ENCODE data around the gene ZFAND6.

Gene ZFAND6

DNA sequence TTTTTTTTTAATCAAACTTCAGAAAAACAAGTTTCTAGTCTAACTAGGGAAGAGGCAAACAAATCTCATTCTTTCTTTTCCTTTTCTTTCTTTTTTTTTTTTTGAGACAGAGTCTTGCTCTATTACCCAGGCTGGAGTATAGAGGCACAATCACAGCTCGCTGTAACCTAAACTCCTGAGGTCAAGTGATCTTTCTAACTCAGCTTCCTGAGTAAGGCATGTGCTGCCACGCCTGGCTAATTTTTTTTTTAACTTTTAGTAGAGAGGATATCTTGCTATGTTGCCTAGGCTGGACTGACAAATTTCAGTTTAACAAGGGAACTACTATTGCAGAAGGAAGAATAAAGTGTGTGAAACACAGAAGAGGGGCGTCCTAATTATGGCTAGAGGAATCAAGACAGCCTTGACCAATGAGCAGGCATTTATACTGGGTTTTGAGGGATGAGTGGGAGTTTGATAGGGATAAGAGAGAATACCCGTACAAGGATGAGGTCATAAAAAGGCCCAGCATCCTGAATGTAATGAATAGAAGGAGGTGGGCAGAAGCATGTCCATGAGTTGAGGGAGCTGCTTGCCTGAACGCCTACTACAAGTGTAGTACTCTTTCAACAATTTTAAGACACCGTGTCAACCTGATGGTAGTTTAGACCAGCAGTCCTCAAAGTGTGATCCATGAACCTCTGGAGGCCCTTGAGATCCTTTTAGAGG lies 6.7 kb upstream of the ZFAND6 start:
- no peak for DNase-seq

DNA sequence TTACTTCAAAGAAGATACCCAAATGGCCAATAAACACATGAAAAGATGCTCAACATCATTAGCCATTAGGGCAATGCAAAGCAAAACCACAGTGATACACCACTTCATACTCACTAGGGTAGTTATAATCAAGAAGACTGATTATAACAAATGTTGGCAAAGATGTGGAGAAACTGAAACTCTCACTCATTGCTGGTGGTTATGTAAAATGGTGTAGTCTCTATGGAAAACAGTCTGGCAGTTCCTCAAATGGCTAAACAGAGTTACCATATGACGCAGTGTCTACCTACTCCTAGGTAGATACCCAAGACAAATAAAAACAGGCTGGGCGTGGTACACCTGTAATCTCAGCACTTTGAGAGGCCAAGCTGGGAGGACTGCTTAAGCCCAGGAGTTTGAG lies 3.5 kb upstream of the ZFAND6 start:
- DNase-seq = peak; percentile 80

DNA sequence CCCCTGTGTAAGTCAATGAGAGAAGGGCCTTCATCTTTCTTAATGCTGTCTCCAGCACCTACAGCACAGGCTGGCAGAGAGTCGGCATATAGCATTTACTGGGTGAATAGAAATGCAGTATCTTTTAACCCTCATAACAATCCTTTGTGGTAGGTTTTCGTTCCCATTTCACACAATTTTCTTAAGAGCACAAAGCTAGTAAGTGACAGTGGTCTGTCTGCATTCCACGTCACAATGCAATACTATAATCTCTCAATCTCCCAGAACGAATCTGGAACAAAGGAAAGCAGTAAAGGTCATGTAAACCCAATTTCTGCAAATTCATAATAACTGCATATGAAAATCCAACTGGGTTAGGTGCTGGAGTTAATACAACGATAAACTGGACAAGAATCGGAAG lies 1.4 kb upstream of the ZFAND6 start:
- DNase-seq = no peak

DNA sequence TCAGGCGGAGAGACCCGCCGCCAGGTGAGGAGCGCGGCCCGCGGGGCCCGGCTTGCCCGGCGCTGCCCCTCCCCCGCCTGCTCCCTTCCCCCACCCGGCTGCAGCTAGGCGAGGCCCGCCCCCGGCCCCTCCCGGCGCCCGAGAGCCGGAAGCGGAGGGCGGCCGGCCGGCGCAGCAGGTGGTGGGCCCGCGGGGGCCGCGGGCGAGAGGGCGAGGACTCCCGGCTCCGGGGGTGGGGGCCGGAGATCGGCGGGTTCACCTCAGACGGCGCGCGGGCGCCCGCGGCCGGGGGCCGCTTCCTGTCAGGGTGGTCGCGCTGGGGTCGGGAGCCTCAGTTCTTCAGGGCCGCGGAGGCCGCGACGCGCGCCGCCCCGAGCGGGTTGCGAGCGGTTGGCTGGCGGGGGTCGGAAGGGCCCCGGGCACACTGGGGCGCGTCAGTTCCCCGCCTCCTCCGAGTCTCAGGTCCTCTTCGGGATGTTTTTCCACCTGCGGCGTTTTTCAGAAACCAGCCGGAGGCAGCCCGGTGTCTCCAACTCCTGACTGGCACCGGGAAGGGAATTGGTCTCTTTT lies 395 bp downstream of the ZFAND6 start:
- DNase-seq = peak; percentile 88

DNA sequence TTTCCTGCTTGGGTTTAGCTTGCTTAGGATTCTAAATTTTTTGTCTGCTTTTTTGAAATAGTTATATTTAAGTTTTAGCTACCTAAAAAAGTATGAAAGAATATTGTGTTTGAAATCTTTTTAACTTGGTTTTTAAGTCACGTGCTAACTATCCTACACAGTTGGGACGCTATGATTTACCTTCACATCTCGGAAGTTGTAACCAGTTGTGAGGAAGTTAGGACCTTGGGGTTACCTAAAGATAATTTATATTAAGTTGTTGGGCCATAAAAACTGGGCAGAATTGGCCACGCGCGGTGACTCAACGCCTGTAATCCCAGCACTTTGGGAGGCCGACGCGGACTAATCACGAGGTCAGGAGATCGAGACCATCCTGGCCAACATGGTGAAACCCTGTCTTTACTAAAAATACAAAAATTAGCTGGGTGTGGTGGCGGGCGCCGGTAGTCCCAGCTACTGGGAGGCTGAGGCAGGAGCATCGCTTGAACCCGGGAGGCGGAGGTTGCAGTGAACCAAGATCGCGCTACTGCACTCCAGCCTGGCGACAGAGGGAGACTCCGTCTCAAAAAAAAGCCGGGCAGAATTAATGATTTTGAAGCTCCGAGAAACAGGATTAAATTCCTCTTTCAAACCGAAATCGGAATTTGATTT lies 1.0 kb downstream of the ZFAND6 start:
- DNase-seq = peak; percentile 47

DNA sequence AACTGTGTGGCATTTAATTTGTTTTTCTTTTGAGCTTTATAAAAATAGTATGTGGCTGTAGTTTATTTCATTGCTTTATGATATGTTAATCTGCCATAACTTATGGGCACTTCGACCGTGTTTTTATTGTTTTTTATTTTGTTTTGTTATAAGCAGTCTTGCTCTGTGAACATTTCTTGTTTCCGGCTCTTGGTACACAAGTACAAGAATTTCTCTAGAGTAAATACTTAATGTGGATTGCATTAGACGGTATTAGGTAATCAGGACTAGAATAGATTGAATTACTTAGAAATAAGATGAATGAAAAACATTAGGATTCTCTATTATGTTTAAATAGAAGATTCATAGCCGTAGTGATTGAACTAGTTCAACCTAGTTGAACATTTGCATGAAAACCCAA lies 2.1 kb downstream of the ZFAND6 start:
- no peak for DNase-seq

DNA sequence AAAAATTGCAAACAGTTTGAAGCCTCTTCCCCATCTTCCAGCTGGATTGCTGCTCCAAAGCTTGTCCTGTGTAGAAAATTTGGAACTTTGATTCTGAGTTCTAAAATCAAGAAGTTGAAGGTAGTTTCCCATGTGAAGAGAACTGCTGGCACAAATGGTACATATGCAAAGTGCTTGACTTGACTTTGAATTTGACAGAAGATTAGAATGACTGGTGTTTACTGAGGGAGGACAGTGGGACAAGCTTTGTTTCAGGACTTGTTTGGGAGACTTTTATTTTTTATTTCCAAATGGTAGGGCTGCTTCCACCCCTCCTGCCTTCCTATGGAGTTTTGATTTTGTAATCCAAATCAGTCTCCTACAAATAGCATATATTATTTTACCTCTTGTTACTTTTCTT lies 7.4 kb downstream of the ZFAND6 start:
- DNase-seq = no peak

DNA sequence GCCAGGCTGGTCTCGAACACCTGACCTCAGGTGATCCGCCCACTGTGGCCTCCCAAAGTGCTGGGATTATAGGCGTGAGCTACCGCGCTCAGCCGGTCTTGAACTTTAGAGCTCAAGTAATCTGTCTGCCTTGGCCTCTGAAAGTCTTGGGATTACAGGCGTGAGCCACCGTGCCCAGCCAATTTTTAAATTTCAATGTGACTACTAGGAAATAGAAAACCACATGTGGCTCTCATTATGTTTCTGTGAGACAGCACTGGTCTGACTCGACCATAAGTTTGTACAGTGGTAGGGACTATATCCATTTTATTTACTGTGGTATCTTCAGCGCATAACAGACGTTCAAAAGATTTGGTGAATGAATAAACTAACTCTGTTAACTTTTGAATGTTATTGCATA lies 9.1 kb downstream of the ZFAND6 start:
- no peak for DNase-seq

DNA sequence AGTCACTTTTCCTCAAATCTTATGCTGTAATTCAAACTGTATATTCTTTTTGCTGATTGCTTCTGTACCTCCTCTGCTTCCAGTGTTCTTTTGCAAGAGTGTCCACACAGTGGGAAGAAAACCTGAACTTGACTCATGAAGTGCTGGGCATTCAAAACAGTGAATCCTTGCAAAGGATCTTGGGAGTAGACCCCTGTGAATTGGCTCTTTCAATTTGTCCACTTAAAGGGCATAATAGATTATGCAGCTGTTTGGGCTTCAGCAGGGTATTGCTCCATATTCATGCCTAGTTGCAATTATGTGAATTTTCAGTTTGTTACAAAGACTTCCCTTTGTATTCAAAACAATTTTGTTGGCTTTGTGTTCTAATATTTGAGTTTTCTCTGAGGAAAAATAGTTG lies 11.4 kb downstream of the ZFAND6 start:
- no peak for DNase-seq

DNA sequence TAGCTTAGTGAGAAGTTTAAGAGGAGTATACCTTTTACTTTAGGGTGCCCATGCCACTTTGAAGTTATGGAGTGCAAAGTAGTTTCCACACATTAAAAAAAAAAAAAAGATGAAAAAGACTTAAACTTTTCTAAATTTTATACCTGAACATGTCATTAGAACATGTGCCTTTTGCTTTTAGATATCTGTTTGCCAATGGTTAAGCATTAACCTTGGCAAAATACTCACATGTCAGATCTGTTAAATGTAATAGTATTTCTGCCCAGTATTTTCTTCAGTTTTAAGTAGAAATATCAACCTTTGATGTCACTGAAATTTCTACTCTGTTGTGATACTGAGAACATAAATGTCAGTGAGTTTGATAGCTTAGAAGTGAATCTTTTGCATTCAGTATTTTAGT lies 12.2 kb downstream of the ZFAND6 start:
- DNase-seq = no peak

DNA sequence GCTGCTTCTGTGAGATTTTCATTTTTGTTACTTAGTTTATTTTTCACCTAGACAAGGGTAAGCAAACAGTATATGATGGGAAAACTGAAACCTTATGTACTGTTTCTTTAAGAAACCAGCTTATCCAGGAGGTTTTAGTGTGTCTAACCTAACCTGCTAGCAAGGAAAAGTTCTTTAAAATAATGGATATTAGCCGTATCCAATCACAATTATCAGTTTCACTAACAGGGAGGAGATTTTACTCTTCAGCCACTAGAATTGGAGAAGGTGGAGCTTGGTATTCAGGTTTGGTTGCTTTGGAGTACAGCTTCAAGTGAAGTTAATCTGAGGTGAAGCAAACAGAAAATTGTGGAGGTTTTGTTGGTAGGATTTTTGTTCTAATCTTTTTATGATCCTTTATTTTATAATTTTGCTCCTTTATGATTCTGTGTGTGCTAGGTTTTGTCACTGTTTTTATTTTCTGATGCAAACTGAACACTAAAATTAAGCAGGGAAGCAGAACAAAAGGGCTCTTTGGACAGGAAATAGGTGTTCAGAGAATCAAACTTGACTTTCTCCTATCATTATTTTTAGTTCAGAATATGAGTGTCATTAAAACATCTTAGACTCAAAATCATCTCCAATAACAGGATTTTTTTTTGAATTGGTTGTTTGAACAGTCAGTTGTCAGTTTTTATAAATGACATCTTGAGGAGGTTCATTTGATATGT lies 13.0 kb downstream of the ZFAND6 start:
- peak; percentile 80 for DNase-seq

DNA sequence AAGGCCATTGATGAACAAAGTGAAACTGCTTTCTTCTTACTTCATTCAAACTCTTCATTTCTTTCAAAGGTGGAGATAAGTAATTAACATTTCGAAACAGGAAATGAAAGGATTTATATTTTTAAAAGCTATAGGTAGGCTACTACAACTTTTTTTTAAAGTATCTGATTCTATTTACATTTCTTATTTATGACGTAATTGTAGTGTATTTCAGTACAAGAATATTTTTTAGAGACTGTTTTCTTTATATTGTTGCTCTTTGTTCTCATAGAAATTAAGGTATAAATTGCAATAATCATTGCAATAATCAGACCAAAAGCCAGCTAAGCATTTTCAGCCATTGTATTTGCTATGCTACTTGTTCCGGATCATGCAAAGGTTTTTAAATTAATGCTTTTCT lies 13.7 kb downstream of the ZFAND6 start:
- no peak for DNase-seq

DNA sequence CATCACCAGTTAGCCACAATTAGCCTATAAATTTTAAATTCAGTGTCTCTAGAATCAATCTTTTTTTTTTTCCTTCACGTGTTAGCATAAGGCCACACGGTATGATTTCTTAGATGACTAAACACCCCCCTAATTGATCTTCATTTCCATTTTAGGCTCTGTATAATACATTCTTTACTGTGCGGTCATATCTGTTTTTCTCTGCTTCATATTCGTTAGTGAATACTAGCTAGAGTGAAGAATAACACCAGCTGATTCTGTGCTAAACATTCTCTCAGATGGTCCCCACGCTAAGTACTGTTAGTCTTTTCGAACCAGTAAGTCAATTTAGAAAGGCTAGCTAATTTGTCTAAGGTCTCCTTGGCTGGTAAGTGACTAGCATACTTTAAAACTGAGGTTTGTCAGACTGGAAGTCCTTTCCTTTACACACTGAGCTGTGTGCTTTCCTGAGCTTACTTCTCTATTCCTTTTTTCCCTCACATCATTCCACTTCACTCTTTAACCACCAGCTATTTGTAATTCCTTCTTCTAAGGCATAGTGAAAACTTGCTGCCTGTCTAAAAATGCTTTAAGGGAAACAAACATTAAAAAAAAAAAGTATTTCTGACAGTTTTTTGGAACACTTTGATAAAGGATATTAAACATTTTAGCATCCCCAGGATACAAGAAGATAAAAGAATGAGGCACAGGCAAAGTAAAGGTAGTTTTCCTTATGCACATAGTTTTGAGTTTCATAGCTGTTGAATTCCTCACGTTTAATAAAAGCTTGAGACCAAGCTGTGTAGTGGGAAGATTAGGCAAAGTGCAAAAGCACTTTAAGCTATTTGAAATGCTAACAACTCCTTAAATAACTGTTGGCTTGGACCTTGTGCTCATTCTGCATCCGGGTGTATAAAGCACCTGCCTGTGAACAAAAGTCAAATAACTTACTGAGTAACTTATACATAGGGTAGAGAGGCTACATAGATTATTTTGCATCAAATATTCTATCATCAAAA lies 17.1 kb downstream of the ZFAND6 start:
- no peak for DNase-seq

DNA sequence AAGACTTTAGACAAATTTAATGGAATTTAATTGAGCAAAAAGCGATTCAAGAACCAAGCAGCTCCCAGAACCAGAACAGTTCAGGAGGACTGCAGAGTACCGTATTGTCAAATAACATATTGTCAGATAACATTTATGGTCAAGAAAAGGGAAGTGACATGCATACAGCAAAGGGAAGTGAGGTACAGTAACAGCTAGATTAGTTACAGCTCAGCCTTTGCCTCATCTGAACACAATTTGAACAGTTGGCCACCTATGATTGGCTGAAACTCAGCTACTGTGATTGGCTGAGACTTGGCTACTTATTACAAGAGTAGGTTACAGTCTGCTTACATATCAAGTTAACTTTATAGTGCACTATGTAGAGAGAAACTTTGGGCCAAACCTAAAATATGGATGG lies 21.9 kb downstream of the ZFAND6 start:
- DNase-seq = no peak

DNA sequence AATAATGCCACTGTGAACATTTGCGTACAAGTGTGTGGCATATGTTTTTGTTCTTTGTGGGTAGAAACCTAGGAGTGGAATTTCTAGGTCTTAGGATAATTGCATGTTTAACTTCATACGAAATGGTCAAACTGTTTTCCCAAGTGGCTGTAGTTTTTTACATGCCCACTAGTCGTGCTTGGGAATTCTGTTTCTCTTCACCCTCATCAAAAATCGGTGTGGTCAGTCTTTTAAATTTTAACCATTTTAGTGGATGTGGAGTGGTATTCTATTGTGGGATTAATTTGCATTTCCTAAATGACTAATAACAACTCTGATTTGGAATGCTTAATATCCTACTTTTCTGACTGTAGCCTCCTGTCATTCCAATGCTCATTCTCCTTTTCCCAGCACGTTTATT lies 27.6 kb downstream of the ZFAND6 start:
- no peak for DNase-seq

DNA sequence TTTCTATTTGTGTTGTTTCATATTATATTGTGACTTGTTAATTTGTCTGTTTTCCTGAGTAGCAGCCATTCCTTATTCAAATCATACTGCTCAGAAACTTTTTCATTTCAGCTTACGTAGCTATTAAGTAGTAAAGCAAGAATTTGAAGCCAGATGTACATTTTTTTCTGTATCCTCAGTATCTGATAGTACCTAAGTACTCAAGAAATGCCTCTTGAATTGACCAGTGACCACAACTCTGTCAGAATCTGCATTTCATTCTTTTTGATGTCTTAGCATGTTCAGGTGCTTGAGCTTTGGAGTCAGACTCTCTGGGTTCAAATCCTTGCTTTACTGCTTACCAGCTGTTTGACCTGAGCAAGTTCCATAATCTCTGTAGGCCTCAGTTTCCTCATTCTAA lies 30.6 kb downstream of the ZFAND6 start:
- DNase-seq = no peak

DNA sequence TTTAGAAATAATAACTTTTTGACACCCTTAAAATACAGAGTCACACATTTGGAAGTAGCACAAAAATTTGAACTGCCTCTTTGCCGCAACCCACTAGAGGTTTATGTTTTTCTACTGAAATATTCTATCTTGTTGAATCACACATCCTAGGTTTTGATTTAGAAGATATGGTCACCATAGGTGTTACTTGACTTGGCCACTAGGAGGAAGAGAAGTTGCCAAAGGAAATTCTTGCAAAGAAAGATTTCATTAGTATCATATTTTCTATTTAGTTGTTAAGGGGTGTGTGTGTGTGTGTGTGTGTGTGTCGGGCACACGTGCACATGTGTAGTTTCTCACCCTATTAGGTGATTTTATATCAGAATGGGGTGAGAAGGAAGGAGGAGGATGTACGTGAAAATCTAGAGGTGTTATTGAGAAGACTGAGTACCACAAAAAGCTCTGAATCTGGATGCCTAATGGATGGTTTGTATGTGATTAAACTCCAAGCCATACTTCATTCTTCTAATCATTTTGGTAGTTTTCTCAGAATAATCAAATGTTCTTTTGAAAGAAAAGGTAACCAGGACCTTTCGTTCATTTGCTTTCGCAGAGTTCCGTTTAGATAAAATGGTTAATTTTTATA lies 31.5 kb downstream of the ZFAND6 start:
- DNase-seq = no peak

DNA sequence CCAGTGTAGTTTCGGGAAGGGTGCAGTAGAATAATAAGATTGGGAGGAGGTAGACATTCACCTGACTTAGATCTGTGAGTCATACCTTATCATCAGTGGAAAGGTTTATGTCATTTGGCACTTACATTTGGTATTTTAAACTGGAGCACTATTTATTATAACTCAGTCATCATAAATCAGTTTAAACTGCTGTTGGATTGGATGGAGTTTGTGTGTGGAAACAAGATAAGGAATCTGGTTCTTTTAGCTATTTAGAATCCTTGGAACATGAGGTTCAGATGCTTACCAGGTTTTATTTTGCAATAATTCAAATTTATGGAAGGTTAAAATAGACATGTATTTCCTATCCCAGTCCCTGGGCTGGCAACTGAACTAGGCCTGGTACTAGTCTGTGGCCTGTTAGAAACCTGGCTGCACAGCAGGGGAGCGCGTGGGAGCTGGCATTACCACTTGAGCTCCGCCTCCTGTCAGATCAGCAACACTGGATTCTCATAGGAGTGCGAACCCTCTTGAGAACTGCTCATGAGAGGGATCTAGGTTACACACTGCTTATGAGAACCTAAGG lies 34.5 kb downstream of the ZFAND6 start:
- DNase-seq = no peak

DNA sequence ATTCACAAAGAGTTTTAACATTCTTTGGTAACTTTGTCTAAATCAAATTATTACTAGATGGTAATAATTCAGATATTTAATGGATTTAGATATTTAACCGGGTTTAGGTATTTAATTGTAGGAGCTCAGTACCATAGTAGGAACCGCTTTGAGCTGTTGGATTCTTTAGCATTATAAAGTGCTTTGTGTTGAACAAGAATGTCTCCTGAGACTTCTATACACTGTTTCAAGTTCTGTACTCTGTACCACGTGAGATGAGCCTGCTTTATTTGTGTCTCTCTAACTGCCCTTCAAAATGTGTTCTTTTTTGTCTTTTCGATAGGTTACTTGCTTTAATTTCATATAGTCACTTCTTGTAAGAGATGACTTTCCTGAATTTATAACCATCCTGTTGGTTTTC lies 36.0 kb downstream of the ZFAND6 start:
- DNase-seq = no peak

DNA sequence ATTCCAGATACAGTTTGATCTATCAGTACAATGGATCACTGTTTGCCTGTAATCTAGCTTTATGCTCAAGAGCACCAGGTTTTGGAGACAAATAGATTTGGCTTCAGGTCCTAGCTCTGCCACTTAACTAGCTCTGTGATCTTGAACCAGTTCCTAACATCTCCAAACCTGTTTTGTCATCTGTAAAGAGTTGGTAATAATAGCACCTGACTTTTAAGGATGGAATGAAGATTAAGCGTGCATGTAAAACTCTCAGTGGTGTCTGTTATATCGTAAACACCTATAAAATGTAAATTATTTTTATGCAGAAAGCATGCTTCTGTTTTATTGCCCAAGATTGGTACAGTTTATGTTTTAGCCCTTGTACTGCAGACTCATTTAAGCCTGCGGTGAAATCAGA lies 36.5 kb downstream of the ZFAND6 start:
- DNase-seq = no peak

DNA sequence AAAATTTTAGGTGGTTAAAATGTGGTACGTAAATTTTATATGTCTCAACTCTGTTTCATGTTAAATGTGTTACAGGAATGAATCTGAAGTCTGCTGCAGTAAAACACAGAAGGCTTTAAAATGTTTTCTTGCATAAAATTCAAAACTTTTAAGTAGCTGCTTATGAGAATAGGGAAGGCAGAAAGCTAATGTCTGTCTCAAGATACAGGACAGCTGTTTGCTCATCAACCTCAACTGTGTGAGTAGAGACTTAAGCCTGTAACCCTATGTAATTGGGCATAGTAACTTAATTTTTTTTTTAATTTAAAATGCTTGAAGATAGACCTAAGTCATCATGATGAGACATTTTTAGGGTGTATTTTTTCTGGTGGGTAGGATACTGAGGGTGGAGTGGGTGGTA lies 38.9 kb downstream of the ZFAND6 start:
- DNase-seq = no peak

DNA sequence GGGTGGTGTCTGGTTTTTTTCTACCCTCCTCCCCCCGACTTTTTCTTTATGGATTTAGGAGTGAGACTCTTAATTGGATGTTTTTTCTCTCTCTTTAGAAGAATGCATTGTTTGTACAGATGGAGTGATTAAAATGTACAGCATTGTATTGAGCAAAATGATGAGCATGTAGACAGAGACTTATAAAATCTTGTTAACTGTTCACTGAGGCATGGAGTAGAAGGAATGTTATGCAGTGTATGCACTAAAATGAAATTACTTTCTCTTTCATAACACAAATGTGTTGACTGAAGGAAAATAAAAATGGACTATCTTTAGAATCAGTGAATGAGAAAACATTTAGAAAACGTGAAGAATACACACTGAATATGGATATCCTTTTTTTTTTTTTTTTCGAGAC lies 39.8 kb downstream of the ZFAND6 start:
- no peak for DNase-seq

All from RPMI8226 (cell line).